Inflammatory macrophage treated with lipopolysaccharide for 4 hours (primary cell): ENCODE measurements around the gene ELMOD3.
"Not testable (repeated sequence)": the region's sequence is repeated elsewhere in the genome, so short reads cannot be mapped to it uniquely, and the experiment has no call there.

Experiments
- DNase-seq: peaks from one replicate; pipeline ENCODE4 v3.0.0-alpha.2; 2020

The ELMOD3 gene

DNA sequence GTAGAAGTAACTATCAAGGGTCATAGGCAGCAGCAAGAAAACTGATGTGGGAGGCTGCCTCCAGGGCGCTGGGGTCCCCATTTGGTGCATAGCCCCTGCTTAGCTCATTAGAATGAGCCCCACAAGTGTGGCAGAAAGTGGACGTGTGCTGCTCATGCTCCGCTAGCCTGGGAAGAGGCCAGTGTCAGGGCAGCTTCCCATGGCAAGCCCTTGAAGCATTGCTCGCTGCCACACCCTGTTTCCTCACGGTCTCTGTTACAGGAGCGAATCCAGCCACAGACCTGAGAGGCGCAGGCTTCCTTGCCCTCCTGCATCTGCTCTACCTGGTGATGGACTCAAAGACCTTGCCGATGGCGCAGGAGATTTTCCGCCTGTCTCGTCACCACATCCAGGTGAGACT, 22.5 kb downstream of the ELMOD3 start:
- DNase-seq = no peak

- DNase-seq = no peak
Observed at GRCh38 chr2:85378257-85378656, 23.7 kb downstream of the ELMOD3 start.

GRCh38 chr2:85380048-85380447, 25.5 kb downstream of the ELMOD3 start:
- no peak for DNase-seq

DNA sequence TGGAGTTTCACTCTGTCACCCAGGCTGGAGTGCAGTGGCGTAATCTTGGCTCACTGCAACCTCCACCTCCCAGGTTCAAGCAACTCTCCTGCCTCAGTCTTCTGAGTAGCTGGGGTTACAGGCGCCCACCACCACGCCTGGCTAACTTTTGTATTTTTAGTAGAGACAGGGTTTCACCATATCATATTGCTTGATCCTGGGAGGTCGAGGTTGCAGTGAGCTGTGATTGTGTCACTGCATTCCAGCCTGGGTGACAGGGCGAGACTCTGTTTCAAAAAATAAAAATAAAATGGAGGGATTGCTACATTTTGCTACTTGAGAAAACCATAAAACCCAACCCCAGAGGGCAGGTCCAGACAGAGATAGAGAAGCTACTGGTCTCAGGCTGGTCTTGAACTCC, 28.6 kb downstream of the ELMOD3 start:
- DNase-seq = not testable (repeated sequence)

GRCh38 chr2:85383850-85384249, 29.3 kb downstream of the ELMOD3 start:
- DNase-seq = no peak

GRCh38 chr2:85385746-85386145, 31.2 kb downstream of the ELMOD3 start:
- no peak for DNase-seq

DNA sequence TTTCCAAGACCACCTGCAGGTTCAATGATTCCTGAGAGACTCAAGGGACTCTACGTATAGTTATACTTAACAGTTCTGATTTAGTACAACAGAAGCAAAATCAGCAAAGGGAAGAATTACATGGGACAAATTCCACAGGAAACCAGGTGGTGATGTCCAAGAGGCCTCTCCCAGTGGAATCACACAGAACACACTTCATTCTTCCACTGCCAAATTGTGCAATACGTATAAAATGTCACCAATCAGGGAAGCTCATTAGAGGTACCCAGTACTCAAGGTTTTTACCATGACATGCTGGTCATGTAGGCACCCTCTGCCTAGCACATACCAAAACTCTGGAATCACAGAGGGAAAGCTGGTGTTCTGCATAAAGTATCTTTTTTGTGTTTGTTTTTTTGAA, 33.2 kb downstream of the ELMOD3 start:
- DNase-seq = no peak

GRCh38 chr2:85388878-85389538, 34.4 kb downstream of the ELMOD3 start:
- DNase-seq = no peak

DNA sequence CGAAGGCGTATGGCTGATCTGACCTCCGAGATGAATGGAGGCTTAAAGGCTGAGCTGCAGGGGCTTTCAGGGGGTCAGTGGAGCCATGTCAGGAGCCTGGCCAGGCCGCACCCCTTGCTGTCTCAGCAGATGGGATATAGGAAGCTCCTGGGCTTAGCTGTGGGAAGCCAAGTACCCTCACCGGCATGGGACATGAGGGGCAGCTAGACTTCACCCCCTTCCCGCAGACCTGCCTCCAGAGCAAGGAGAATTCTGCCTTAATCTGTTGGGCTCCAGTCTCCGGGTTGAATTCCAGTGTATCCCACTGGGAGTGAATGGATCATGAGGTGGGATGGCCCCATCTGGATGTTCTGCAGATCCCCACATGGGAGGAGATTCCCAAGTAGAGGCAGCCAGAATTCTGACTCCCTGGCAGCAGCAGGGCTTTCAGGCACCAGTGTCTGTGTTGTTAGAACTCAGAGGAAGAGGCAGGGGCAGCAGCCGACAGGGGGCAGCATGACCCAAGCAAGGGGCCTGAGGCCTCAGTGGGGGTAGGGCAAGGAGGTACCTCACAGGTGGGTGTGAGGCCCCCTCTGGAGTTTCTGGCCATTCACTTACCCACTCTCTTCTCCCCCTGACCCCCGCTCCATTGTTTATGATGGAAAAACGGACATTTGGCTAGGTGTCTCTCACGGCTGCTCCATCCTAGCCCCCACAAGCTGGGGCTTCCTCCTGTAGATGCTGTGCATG, 36.5 kb downstream of the ELMOD3 start:
- DNase-seq = peak; percentile 30

GRCh38 chr2:85393836-85394235, 39.3 kb downstream of the ELMOD3 start:
- no peak for DNase-seq

- no peak for DNase-seq
Observed at GRCh38 chr2:85394261-85394681, 39.7 kb downstream of the ELMOD3 start.

- no peak for DNase-seq
Observed at GRCh38 chr2:85394976-85395375, 40.4 kb downstream of the ELMOD3 start.

GRCh38 chr2:85395912-85396475, 41.4 kb downstream of the ELMOD3 start:
- DNase-seq = no peak

DNA sequence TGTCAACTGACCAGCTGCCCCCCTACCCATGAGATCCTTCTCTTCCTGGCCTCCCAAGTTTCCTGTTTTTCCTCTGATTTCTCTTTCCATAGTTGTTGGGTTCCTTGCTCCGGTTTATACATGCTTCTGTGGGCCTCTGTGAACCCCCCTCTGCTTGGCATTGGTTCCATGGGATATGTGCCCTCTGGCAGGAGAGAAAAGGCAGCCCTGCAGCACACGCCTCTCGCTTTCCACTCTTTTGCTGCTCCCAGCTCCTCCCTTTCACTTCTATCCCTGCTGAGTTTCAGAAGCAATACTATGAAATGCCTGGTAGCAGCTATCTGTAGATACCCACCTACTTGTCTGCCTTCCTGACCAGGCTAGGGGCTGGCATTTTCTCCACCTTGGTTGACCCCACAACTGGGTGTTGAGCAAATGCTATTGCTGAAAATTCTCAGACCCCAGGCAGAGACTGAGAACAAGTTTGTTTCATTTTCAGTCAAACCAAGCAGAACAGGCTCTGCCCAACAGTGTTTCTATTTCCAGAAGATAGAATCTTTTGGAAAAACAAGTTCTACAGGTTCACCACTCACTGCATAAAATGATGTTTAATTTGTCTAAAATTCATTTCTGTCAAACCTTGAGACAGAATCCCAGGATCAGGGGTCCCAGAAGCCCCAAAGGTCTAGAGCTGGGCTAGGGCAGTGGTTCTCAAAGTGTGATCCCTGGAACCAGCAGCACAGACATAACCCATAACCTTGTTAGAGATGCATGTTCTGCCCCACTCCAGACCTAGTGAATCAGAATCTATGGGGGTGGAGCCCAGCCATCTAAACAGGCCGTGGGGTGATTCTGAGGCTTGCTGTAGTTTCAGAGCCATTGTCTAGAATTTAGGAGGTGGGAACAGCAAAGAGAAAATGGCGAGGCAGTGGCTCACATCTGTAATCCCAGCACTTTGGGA, 42.2 kb downstream of the ELMOD3 start:
- DNase-seq = no peak

DNA sequence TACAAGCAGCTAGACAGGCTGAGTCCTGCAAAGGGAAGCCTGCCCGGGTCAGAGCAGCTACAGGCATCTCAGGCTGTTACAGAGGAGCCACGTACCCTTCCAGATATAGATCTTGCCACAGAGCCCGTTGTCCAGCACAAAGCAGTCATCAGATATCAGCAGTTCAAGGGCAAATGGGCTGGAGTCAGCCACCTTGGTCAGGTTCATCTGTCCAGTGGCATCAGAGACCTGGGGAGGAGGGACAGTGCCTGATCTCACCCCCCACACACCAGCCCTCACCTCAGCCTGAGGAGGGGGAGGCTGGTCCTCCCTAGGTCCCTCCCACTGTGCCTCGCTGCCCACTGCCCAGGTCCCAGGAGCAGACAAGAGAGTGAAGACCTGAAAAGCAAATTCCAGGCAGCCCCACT, 43.4 kb downstream of the ELMOD3 start:
- DNase-seq = no peak

- DNase-seq = no peak
Observed at GRCh38 chr2:85398426-85399182, 44.0 kb downstream of the ELMOD3 start.

DNA sequence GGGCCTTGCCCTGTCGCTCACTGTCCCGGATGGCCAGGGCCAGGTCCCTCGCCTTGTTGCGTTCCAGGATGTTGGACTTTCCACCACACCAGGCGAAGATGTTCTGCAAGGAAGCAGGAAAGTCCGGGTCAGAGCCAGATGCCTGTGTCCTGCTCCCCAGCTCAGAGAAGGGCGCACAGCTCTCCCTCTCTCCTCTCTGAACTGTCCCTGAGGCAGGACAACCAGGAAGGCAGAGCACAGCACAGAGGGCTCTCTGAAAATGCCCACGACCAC, 44.5 kb downstream of the ELMOD3 start:
- no peak for DNase-seq

DNA sequence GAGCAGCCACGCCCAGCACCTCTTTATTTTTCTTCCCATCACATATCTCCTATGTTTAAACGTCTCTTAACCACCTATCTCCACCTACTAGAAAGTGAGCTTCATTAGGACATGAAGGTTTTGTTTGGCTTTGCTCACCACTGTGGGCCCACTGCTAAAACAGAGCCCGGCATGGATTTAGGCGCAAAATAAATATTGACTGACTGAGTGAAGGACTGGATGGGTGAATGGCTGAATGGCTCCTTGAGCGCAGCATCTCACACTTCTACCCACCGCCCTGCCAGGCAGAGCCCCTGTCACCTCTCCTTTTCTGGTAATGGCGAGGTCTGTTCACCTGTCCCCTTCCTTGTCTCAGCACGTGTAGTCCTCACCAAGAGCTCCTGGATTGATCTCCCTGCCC, 45.5 kb downstream of the ELMOD3 start:
- no peak for DNase-seq

GRCh38 chr2:85400541-85401463, 46.2 kb downstream of the ELMOD3 start:
- DNase-seq = no peak

DNA sequence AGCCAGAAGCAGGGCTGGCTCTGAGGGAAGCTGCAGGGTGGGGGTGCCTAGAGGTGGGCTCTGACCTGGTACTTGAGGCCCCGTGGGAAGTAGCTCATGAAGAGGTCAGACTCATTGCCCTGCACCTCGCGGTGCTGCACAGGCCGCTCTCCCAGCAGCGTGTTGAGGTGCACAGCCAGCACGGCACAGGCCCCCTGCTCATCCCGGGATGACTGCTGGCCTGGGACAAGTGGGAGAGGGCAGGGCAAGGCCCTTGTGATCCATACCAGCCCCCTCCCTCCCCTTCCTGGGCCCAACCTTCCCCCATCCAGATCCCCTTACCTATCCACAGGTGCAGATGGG, 46.9 kb downstream of the ELMOD3 start:
- DNase-seq = no peak

DNA sequence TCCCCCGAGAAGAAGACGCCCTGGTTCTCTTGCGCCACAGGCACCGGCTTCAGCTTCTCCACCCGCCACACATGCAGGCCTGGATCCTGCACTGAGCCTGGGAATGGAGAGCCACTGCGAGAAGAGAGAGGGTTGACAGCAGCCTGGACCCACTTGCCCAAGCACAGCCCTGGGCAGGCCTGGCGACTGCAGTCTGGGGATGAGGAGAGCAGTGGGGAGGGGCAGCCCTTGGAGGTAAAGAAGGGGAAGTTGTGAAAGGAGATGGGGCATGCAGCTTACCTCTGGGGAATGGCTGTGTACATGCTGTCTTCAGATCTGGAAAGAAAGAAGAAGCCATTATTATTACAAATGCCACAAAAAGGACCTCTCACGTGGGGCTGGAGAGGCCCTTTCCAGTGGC, 47.3 kb downstream of the ELMOD3 start:
- DNase-seq = no peak
